Activated CD4-positive, alpha-beta T cell treated with anti-CD3 and anti-CD28 coated beads for 48 hours (primary cell): Measurements from ENCODE around the gene AXIN1.
"Not testable (repeated sequence)": the region's sequence is repeated elsewhere in the genome, so short reads cannot be mapped to it uniquely, and the experiment has no call there.

Experiments
- DNase-seq: peaks from one replicate; pipeline ENCODE4 v3.0.0-alpha.2; 2020

Gene AXIN1

GRCh38 chr16:352547-353403, at the start of gene AXIN1:
Gene AXIN1 (minus strand): TSS chr16:352723. CDS start chr16:347025, 5,698 bp downstream.
- DNase-seq = peak; percentile 100

- DNase-seq = peak; percentile 99
These were observed 49.2 kb upstream of the AXIN1 start, which contains the start of gene DECR2 for GRCh38 chr16:401468-402348. Gene DECR2 (plus strand): TSS chr16:401885. CDS start chr16:401964, 79 bp downstream.

- DNase-seq = no peak
These were observed 47.6 kb upstream of the AXIN1 start for GRCh38 chr16:400061-400591.

GRCh38 chr16:399340-400019, 47.0 kb upstream of the AXIN1 start:
- no peak for DNase-seq

GRCh38 chr16:398561-399339, 46.2 kb upstream of the AXIN1 start:
- no peak for DNase-seq

- peak; percentile 55 for DNase-seq
These were observed 45.3 kb upstream of the AXIN1 start for GRCh38 chr16:397736-398332.

GRCh38 chr16:397135-397661, 44.7 kb upstream of the AXIN1 start, which contains the start of gene NME4:
Gene NME4 (plus strand): TSS chr16:397199. CDS start chr16:397223, 24 bp downstream.
- DNase-seq = peak; percentile 34

- DNase-seq = no peak
These were observed 44.1 kb upstream of the AXIN1 start for GRCh38 chr16:396605-397004.

GRCh38 chr16:396199-396598, 43.7 kb upstream of the AXIN1 start:
- DNase-seq = no peak

- peak; percentile 50 for DNase-seq
These were observed 40.0 kb upstream of the AXIN1 start for GRCh38 chr16:392450-393030.

GRCh38 chr16:391885-392335, 39.4 kb upstream of the AXIN1 start:
- peak; percentile 91 for DNase-seq

GRCh38 chr16:389352-389751, 36.8 kb upstream of the AXIN1 start:
- DNase-seq = no peak

GRCh38 chr16:387761-388666, 35.5 kb upstream of the AXIN1 start:
- not testable (repeated sequence) for DNase-seq

- no peak for DNase-seq
These were observed 34.2 kb upstream of the AXIN1 start for GRCh38 chr16:386641-387156.

GRCh38 chr16:383326-384051, 31.0 kb upstream of the AXIN1 start:
- DNase-seq = peak; percentile 60

GRCh38 chr16:381789-382717, 29.5 kb upstream of the AXIN1 start, which contains the start of gene PGAP6:
Gene PGAP6 (minus strand): TSS chr16:381978. CDS start chr16:381821, 157 bp downstream.
- DNase-seq = peak; percentile 66
